Endothelial cell of umbilical vein (primary cell): ENCODE measurements around the gene DZIP1.

Experiments used
- EZH2 ChIP-seq: IDR thresholded peaks from 2 replicates; pipeline ENCODE4 v1.6.1; 2012; ENCODE audit warnings: borderline replicate concordance, low read depth, mild to moderate bottlenecking, moderate library complexity, low read length, inconsistent platforms; ENCODE audit not compliant: severe bottlenecking
- FOS ChIP-seq: IDR thresholded peaks from 2 replicates; pipeline ENCODE4 v1.6.1; 2011; ENCODE audit warnings: mild to moderate bottlenecking, low read length, moderate library complexity, borderline replicate concordance; ENCODE audit not compliant: insufficient read depth
- GATA2 ChIP-seq: IDR thresholded peaks from 2 replicates; pipeline ENCODE4 v1.7.0; 2011; ENCODE audit warnings: low read depth, mild to moderate bottlenecking, moderate library complexity, mixed read lengths, low read length; ENCODE audit not compliant: insufficient read length, insufficient read depth
- JUN ChIP-seq: IDR thresholded peaks from 2 replicates; pipeline ENCODE4 v1.6.1; 2011; ENCODE audit warnings: borderline replicate concordance, low read depth; ENCODE audit not compliant: insufficient read length, insufficient read depth
- MYC ChIP-seq: IDR thresholded peaks from one replicate; pipeline ENCODE4 v1.6.1; 2011; ENCODE audit warnings: mild to moderate bottlenecking, low read depth, low read length
- POLR2A ChIP-seq: IDR thresholded peaks from 2 replicates; pipeline ENCODE4 v1.6.1; 2012; ENCODE audit warnings: low read depth, mild to moderate bottlenecking, control low read depth, low read length
- POLR2AphosphoS5 ChIP-seq: IDR thresholded peaks from 2 replicates; pipeline ENCODE4 v1.6.1; 2012; ENCODE audit warnings: low read depth, mild to moderate bottlenecking, control low read depth, low read length, moderate library complexity; ENCODE audit not compliant: insufficient read depth
- TF ChIP-seq, protein P1 (sequence below), 2 donors: IDR thresholded peaks; 1 replicate in 1 of 2; 2 replicates in 1 of 2; pipeline ENCODE4 v1.5.1; 2011; ENCODE audit warnings: low read length in 2 of 2, mild to moderate bottlenecking in 2 of 2, moderate library complexity in 2 of 2, control low read depth in 1 of 2, inconsistent platforms in 1 of 2, low read depth in 1 of 2; ENCODE audit not compliant: insufficient read depth in 1 of 2; ENCODE audit errors: extremely low read depth in 1 of 2
- TF ChIP-seq, protein P2 (sequence below): IDR thresholded peaks from 2 replicates; pipeline ENCODE4 v1.6.1; 2011; ENCODE audit not compliant: insufficient read depth, insufficient read length

DNA sequence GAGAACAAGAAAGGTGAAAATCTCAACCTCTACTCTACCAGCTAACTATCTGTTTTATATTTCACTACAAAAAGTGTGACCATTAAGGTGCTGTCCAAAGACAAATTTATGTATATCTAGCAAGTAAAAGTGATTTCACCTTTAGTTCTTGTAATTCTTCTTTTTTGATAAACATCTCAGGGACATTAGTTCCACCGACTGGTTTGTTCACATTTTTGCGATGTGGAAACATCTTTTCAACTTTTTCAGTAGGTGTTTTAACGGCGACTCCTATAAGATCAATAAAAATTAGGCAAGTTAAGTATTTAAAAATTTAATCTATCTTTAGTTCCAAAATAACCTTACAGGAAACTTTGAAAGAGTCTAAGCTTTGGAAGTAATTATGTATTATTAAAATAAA lies 58.6 kb downstream of the DZIP1 start:
- TF ChIP-seq JUN: no peak
- TF ChIP-seq, protein P1, sequence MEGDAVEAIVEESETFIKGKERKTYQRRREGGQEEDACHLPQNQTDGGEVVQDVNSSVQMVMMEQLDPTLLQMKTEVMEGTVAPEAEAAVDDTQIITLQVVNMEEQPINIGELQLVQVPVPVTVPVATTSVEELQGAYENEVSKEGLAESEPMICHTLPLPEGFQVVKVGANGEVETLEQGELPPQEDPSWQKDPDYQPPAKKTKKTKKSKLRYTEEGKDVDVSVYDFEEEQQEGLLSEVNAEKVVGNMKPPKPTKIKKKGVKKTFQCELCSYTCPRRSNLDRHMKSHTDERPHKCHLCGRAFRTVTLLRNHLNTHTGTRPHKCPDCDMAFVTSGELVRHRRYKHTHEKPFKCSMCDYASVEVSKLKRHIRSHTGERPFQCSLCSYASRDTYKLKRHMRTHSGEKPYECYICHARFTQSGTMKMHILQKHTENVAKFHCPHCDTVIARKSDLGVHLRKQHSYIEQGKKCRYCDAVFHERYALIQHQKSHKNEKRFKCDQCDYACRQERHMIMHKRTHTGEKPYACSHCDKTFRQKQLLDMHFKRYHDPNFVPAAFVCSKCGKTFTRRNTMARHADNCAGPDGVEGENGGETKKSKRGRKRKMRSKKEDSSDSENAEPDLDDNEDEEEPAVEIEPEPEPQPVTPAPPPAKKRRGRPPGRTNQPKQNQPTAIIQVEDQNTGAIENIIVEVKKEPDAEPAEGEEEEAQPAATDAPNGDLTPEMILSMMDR (IDR thresholded peaks at IDR 0.05; ENCODE audit: extremely low read depth in 1 of 2, insufficient read depth in 1 of 2, low read depth in 1 of 2, low read length in 2 of 2): no peak
- no peak for TF ChIP-seq POLR2AphosphoS5
- TF ChIP-seq, protein P2, sequence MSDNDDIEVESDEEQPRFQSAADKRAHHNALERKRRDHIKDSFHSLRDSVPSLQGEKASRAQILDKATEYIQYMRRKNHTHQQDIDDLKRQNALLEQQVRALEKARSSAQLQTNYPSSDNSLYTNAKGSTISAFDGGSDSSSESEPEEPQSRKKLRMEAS: no peak
- TF ChIP-seq POLR2A: no peak
- no peak for TF ChIP-seq EZH2
- TF ChIP-seq FOS: no peak
- no peak for TF ChIP-seq GATA2
- TF ChIP-seq MYC: no peak
